Measurements from ENCODE around the gene C3orf70.
"Not testable (repeated sequence)": the region's sequence is repeated elsewhere in the genome, so short reads cannot be mapped to it uniquely, and the experiment has no call there.

The C3orf70 gene

DNA sequence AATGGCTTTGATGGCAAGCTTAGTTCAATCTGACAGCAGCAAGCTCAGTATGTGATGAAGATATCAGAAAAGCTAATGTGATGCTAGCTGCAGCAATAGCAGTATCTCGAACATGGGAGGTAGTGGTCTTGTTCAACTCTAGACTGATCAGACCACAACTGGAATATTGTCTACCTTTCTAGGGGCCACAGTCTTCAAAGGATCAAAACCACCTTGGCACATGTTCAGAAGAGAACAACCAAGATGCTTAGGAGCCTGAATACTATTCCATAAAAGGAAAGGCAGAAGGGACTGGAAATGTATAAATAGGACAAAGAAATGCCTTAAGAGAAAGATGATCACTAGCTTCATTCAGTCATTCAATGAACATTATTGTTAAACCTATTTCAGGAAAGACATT, 2.3 kb downstream of the C3orf70 start:
- no peak for DNase-seq

DNA sequence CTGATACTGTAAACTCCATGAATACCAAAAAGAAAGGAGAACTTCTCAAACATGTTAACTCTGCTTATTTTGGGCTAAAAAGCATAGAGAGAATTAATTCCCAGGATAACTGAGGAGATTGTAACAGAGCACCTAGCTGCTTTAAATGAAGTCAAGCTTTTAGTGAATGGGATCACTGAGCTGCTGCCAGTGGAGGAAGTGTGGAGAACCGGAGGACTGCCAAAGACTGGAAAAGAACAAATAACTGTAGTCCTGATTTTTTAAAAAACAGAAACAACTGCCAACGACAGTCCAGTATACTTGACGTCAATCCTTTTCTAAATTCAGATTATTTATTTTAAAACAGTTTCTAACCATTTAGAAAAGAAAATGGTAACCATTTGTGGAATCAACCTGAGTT, 3.3 kb downstream of the C3orf70 start:
- DNase-seq: no peak

DNA sequence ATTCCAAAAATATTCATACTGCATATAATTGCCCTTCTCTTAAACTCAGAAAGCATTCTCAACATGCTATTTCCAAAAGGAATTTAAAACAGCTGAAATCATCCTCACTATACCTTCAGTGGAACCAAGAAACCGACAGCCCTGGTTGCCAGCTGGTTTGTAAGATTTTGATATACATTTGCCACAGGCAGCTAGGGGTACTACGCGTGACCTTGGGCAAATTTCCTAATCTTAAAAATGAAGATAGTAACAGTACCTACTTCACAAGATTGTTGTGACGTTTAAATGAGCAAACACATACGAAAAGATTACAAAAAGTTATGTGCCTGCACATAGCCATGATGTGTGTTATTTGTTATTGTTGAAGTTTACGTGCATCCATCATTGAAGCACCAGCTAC, 7.3 kb downstream of the C3orf70 start:
- DNase-seq: no peak

DNA sequence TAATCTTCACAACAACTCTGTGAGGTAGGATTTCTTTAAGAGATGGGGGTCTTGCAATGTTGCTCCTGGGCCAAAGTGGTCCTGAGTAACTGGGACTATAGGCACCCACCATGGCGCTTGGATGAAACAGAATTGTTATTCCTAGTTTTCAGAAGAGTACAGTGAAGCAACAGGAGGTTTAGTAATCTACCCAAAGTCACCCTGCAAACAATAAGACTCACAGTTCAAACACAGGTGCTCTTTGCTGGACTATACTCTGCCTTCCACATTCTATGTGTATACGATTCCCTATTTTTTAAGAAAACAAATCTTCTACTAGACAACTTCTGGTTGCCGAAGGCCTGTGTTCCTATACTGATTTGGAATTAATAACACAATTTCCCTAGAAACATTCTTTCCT, 8.1 kb downstream of the C3orf70 start:
- no peak for DNase-seq

DNA sequence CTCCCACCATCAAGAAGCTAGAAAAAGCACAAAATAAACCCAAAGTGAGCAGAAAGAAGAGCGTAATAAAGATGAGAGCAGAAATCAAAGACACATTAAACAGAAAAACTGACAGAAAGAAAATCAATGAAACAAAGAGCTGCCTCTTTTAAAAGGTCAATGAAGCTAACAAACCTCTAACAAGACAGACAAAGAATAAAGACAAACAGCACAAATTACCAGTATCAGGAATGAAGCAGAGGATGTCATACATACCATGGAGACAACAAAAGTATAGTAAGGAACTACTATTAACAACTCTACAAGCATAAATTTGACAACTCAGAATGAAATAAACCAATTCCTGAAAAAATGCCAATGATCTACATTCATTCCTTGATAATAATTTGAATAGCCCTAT, 15.0 kb downstream of the C3orf70 start:
- DNase-seq: no peak

DNA sequence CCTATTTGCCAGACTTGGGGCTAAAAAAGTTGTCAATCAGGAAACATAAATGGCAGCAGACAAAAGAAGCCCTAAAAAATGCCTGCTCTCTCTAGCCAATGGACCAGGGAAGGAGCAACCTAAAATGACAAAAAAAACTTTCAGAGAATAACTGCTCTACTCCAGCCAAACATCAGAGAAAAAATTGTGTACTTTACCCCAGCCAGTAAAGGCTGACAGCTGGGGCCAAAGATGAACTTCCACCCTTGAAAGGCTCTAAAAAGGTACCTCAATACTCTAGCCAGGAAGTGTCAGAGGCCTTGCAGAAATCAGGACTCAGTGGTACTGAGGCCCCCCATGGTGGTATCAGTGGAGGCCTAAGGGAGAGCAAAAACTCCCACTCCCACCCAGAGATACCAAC, 18.4 kb downstream of the C3orf70 start:
- no peak for DNase-seq

DNA sequence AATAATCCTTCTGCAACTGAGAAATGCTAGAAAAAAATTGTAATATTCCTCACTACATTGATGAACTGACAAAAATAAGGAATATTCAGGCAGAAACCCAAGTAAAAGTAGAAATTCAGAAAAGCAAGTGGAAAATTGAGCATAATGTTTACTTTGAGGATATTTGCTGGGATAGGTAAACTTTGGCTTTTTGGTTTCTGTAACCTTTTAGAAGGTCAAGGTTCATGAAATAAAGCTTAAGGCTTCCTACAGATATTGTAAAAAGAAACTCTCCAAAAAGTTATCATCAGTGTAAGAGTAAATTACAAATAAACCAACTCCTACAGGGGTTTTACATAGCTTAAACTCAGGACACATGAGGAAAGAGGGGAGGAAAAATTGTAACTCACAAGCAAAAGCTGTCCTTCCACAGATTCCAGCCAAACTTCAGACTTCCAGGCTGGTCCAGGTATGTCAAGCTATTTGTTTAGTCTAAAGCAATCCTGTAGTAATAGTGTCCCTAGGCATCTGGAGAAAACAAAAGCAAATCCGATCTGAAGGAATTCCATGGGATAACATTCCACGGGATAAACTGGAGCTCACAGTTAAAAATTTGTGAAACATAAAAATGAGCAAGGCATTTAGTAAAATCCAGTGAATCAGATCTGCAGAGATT, 21.1 kb downstream of the C3orf70 start:
- DNase-seq: no peak

DNA sequence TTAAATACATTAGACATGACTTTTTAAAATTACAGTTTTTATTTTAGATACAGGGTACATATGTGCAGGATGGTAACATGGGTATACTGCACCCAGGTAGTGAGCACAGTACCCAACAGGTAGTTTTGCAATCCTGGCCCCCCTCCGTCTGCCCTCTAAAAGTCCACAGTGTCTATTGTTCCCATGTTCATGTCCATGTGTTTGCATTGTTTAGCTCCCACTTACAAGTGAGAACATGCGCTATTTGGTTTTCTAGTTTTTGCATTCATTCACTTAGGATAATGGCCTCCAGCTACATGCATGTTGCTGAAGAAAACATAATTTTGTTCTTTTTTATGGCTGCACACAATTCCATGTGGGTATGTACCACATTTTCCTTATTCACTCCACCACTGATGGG, 23.8 kb downstream of the C3orf70 start:
- DNase-seq: no peak

DNA sequence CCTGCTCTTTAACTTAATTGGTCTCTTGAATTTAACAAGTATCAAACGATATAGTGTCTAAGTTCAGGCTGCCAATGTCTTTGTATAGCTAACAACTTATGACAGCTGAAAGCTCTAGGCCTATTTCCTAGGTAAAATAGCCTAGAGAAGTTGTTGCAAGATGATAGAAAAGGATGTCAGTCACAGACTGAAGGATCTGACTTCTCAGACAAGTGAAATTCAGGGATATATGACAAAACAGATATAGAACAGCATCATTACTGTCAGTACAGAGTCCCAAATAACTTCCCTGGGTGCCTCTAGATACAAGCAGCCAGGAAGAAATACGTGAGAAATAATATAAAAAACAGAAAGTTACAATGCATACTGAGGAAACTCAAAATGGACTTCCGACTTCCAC, 26.7 kb downstream of the C3orf70 start:
- DNase-seq: no peak

DNA sequence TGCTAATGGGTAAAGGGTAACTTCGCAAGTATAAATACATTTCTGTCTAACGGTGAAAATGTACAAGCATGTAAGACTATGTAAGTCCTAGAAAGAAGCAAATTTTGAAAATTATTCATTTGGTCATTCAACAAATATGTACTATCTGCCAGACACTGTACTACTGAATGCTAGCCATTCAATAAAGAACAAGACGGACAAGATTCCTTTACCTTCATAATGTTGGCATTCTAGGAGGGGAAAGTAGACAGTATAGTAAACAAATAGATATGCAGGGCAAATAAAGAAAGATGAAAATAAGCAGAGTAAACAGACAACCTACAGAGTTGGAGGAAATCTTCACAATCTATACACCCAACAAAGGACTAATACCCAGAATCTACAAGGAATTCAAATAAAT, 32.7 kb downstream of the C3orf70 start:
- DNase-seq: no peak

DNA sequence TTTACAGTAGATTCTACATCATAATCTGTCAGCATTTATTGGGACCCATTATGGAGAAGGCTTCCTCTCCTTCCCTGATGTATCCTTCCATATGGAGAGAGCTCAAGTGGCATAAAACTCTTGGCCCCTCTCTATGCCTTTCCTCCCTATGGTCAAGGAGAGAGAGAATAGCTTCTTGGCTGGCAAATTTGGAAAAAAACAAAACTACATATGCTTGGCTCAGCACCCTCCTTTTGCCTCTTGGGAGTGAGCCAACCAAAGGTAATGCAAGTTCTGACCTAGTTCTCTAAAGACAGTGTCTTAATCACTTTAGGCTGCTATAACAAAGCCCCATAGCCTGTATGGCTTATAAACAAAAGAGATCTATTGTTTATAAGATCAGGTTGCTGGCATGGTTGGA, 37.5 kb downstream of the C3orf70 start:
- no peak for DNase-seq

DNA sequence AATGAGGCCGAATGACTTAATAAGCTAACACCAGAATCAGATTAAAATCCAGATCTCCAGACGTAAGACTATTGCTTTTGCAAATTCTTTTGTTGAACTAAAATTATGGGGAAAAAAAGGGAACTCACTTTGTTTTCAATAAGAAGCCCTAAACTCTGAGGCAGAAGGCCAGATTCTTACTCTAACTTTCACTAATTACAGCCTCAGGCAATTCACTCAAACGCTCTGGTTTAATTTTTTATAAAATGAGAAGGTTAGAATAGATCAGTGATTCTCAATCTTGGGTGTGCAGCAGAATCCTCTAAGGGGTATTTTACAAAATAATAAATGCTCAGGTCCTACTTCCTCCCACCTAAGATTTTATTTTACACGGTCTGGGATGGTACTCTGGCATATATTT, 38.1 kb downstream of the C3orf70 start:
- no peak for DNase-seq

DNA sequence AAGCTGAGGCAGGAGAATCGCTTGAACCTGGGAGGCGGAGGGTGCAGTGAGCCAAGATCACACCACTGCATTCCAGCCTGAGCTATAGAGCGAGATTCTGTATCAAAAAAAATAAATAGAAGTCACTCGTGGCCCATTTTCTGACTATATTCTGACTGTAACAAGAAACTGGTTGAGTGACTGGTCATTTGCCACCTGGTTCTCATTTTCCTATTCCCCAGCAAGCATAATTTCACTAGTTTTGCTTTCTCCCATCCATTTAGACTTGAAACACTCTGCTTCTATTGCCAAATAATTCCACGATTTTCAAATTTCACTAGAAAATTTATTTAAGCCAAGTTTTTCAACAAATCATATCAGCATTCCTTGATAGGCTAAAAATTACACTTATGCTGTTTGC, 40.7 kb downstream of the C3orf70 start:
- DNase-seq: no peak

DNA sequence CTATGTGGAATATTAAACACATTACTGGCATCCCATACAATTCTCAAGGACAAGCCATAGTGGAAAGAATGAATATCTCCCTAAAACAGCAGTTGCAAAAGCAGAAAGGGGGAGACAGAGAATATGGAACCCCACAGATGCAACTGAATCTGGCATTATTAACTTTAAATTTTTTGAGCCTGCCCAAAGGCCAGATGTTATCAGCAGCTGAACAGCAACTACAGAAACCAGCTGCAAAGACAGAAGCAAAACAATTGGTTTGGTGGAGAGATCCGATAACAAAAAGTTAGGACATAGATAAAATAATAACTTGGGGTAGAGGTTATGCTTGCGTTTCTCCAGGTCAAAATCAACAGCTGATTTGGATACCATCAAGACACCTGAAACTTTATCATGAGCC, 43.8 kb downstream of the C3orf70 start:
- not testable (repeated sequence) for DNase-seq

DNA sequence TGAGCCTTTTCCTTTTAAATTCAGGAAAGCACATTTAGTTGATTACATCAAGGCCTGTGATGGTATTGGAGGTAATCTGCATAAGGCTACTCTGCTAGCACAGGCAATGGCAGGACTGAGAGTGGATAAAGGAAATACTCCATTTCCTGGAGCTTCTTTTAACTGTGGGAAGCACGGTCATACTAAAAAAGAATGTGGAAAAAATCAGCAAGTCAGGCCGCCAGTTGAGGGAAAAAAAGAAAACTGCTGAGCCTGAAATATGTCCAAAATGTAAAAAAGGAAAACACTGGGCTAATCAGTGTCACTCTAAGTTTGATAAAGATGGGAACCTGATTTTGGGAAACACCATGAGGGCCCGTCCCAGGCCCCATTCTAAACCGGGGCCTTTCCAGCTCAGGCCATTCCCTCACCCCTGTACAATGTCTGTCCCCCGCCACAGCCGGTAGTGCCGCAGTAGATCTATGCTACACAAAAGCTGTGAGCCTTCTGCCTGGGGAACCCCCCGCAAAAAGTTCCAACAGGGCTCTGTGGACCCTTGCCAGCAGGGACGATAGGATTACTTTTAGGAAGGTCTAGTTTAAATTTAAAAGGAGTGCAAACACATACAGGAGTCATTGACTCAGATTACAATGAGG, 46.5 kb downstream of the C3orf70 start:
- DNase-seq: not testable (repeated sequence)

DNA sequence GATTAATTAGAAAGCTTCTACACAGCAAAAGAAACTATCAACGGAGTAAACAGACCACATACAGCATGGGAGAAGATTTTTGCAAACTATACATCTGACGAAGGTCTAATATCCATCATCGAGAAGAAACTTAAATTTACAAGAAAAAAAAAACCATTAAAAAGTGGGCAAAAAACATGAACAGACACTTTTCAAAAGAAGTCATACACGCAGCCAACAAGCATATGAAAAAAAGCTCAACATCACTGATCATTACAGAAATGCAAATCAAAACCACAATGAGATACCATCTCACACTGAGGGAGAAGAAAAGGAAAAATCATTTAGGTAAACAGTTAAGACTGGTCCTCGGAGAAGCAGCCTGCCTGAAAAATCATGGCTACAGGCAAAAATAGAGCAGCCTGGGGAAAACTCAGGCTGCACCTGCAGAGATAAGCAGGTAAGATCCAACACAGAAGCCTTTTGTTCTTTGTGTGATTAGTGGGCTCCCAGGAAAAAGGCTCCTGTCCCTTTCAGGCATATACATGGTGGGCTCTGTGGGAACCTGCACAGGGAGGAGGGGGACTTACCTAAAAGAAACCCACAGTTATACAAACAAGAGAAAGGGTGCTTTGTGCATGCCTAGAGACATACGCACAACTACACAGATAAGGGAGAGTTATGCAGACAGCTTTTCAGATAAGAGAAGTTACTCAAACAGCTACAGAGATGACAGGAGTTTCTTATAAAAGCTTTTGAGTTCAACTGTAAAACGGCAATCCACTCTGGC, 49.3 kb downstream of the C3orf70 start:
- no peak for DNase-seq

DNA sequence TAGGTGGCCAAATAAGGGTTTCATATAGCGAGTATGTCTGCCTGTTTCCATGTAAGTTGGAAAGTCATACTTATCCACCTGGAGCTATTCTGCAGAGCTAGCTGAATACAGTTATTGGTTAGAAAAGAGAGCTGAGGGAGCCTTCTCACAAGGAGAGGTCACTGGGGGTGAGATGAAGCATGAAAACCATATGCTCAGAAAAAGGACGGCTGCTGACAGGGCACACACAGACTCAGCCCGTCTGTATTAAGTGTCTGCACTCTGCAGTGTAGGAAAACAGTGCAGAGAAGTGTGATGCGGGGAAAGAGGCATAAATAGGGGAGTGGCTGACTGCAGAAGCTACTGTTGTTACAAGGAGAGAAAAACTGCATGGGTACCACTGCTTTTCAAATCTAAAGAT, 58.2 kb downstream of the C3orf70 start:
- no peak for DNase-seq

DNA sequence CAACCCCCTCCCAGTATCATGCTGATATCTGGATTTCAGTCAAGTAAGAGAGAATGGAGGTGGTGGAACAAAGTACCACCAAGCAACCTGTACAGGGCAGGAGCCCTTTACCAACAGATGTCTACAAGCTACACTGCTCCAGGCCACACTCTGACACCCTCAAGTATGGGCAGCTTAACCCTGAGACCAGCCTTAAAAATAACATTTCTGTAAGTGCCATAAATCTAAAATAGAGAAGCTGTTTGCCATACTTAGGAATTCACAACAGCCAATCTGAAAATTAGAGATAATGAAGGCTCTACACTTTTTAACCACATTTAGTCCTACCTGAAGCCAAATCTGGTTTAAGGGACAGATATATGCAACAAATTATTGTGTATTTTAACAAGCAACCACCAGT, 59.7 kb downstream of the C3orf70 start:
- no peak for DNase-seq

DNA sequence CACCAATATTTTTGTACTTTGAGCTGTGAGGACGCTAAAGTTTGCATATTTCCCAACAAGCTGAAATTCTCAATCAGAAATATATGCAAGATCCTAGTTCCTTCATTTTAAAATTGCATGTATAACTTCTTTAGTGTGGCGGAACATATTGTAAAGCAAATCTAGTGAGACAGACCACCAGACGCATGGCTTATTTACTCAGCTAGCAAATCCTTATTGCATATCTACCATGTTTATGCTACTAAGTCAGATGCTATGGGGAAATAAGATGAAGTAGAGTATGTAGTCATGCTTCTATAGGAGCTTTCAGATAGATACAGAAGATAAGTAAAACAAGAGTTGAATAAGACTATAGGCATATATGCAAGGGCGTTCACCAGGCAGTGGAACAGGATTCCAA, 62.0 kb downstream of the C3orf70 start:
- no peak for DNase-seq

DNA sequence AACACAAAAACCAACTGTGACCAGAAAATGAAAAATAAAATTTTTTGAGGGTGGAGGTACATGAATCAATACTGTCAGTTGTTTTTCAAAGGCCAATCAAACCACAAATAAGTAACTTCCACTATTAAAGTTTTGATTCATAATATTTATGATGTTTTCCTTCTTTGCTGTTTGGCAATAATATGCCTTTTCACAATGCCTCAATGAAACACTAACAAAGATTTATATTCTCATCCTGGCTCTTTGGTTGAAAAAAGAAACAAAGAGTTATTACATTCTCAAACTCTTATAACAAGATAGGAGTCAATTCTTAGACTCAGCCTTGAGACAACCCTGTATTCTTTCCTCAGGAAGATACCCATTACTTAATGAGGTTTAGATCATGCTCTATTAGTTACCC, 63.1 kb downstream of the C3orf70 start:
- no peak for DNase-seq

DNA sequence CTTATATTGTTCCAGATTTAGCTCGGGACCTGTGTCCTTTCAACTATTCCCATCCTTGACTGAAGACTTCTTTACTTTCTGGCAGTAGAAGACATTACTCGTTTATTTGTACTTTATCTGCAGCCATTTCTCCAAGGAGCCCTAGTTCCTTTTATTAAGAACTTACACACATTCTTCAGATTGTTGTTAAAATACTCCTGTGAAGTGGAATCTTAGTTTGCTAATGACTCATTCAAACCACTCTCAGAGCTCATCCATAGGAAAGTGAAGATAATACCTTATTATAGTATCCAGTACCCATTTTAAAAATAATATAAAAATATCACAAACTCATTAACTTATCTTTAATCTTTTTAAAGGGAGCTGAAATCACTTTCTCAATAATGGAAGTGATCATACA, 63.5 kb downstream of the C3orf70 start:
- peak; percentile 15 for DNase-seq

DNA sequence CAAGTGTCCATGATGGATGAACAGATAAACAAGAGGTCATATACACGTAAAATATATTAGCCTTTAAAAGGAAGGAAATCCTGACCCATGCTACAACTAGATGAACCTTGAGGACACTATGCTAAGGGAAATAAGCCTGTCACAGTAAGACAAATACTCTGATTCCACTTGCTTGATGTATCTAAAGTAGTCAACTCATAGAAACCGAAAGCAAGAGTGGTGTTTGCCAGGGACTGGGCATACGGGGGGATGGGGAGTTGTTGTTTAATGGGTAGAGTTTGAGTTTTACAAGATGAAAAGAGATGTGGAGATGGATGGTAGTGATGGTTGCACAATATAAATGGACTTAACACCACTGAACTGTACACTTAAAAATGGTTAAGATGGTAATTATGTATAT, 65.4 kb downstream of the C3orf70 start:
- no peak for DNase-seq

DNA sequence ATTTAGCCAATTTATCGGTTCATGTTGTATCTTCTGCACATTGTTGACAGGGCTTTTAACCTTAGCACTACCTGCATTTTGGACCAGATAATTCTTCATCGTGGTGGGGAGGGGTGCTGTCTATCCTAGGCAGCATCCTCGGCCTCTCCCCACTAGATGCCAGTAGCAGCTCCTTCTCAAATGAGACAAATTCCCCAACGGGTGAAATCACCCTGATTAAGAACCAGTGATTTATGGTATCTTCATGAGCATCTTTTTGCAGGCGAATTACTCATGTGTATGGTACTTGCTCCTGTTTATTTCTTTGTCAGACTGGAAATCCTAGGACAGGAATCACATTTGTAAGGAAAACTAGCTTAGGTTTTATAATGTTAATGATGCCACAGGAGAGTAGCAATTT, 68.0 kb downstream of the C3orf70 start:
- peak; percentile 53 for DNase-seq

DNA sequence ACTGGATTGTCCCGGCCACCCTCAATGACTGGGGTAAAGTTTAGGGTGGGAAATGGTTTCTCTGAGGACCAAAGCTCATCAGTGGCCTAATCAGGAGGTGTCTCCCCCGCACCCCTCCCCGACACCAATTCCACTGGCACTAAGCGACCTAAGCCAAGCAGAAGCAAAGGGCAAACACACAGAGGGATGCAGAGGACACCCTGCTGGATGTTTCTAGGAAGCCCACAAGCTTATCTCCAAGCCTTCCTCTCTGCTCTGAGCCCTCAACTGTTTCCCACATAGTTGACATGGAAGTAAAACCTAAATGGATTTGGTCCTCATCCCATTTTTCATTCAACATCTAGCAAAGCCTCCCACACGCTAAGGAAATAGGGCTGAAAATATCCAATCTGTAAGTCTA, 68.5 kb downstream of the C3orf70 start:
- DNase-seq: no peak

DNA sequence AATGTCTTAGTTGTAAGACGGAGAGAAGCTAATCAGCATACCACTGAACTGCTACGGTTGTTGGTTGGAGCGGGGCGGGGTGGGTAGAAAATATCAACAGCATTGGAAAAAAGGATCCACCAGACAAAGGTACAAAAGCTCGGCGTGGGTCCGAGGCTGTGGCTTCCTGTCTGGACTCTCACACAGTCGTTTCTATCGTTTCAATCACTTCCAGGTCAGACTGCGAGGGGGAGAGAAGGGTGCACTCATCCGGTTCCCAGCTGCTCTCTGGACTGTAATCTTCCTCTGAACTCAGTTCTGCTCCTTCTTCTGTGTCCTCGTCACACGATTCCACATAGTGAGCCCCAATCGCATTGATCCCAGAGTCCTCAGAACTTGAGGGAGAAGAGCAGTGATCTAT, 70.0 kb downstream of the C3orf70 start:
- DNase-seq: no peak
